PC-3 (cell line): ENCODE results near the gene BCAS4.
A peak's percentile ranks its signal among the peaks of the same experiment; 100 is the strongest.

Experiments
- EZH2 ChIP-seq: fragments of 300-600 bp; sonication (generic); IDR thresholded peaks from one replicate; pipeline ENCODE4 v1.6.1; 2017; ENCODE audit warnings: antibody characterized with exemption, mild to moderate bottlenecking, low read length; ENCODE audit not compliant: unreplicated experiment
- TF ChIP-seq, protein P1 (sequence below): fragments of 300-600 bp; sonication (generic); conservative IDR thresholded peaks from 2 replicates; pipeline ENCODE4 v1.5.1; 2017; ENCODE audit warnings: antibody characterized with exemption, low read depth, mild to moderate bottlenecking, low read length

DNA sequence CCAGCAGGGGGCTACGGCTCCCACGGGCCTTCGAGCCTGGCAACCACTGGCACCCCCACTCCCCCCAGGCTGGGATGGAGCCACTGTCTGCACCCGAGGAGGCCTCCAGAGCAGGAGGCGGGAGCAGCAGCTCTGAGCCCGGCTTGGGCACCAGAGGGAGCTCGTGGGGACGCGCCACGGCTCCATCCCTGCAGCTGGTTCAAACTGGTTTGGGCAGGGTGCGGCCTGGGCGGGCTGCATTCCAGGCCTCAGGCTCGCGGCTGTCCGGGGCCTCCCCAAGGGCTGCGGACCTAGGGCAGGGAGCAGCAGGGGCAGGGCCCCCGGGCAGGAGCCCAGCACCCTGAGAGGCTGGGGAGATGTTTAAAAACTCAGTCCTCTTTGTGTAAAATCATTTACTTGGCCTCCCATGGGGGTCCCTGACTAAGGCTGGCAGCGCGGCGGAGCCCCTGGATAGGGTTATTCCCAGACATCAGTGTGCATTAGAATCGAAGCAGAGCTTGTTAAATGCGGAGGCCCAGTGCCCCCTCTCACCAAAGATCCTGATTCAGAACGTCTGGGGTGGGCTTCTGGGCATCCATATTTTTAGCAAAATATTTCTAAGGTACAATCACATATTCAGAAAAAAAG, 4.1 kb upstream of the BCAS4 start:
- TF ChIP-seq, protein P1, sequence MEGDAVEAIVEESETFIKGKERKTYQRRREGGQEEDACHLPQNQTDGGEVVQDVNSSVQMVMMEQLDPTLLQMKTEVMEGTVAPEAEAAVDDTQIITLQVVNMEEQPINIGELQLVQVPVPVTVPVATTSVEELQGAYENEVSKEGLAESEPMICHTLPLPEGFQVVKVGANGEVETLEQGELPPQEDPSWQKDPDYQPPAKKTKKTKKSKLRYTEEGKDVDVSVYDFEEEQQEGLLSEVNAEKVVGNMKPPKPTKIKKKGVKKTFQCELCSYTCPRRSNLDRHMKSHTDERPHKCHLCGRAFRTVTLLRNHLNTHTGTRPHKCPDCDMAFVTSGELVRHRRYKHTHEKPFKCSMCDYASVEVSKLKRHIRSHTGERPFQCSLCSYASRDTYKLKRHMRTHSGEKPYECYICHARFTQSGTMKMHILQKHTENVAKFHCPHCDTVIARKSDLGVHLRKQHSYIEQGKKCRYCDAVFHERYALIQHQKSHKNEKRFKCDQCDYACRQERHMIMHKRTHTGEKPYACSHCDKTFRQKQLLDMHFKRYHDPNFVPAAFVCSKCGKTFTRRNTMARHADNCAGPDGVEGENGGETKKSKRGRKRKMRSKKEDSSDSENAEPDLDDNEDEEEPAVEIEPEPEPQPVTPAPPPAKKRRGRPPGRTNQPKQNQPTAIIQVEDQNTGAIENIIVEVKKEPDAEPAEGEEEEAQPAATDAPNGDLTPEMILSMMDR, result peak; percentile 88
- no peak for TF ChIP-seq EZH2
